ENCODE measurements around the gene KEAP1. TPM values are rescaled to one million over a fixed set of nuclear protein-coding genes. Genes with fewer than 3 reads are reported as not detected.
"Not testable (repeated sequence)": the region's sequence is repeated elsewhere in the genome, so short reads cannot be mapped to it uniquely, and the experiment has no call there.

KEAP1 gene
- total RNA-seq, 1 donor from 2014 or later: 71.2 TPM

GRCh38 chr19:10467104-10467706, 36.0 kb downstream of the KEAP1 start:
- no peak overlapping the region for H3K4me3 Mint-ChIP-seq
- no peaks in the 10 kb centered on the region for H3K36me3 Mint-ChIP-seq
- no peak for DNase-seq (ENCODE audit: extremely low spot score, unreplicated experiment)
- TF ChIP-seq CTCF (conservative IDR thresholded peaks at IDR 0.05): no peak
- no peaks in the 10 kb centered on the region for H3K9me3 Mint-ChIP-seq
- no peak overlapping the region for H3K27ac Mint-ChIP-seq
- H3K4me1 Mint-ChIP-seq (ENCODE audit: unreplicated experiment): no peaks in the 10 kb centered on the region
- peaks cover 3% of the 10 kb centered on the region for H3K27me3 Mint-ChIP-seq

GRCh38 chr19:10464456-10464855, 38.7 kb downstream of the KEAP1 start:
- no peak for TF ChIP-seq CTCF (conservative IDR thresholded peaks at IDR 0.05)
- H3K4me3 Mint-ChIP-seq: no peak overlapping the region
- H3K36me3 Mint-ChIP-seq: no peaks in the 10 kb centered on the region
- H3K27me3 Mint-ChIP-seq: peaks cover 3% of the 10 kb centered on the region
- no peak overlapping the region for H3K27ac Mint-ChIP-seq
- no peaks in the 10 kb centered on the region for H3K4me1 Mint-ChIP-seq (ENCODE audit: unreplicated experiment)
- H3K9me3 Mint-ChIP-seq: no peaks in the 10 kb centered on the region
- no peak for DNase-seq (ENCODE audit: extremely low spot score, unreplicated experiment)

- Mint-ChIP-seq H3K36me3 (no peaks in the 10 kb centered on the region), H3K4me3 (no peak overlapping the region), H3K4me1 (ENCODE audit: unreplicated experiment) (no peaks in the 10 kb centered on the region), H3K27me3 (no peaks in the 10 kb centered on the region), H3K27ac (no peak overlapping the region), H3K9me3 (no peaks in the 10 kb centered on the region)
- no peak for TF ChIP-seq CTCF (conservative IDR thresholded peaks at IDR 0.05)
- no peak for DNase-seq (ENCODE audit: extremely low spot score, unreplicated experiment)
Measured at GRCh38 chr19:10462557-10462956, 40.6 kb downstream of the KEAP1 start.

GRCh38 chr19:10462042-10462441, 41.1 kb downstream of the KEAP1 start:
- H3K27ac Mint-ChIP-seq; H3K4me1 Mint-ChIP-seq (ENCODE audit: unreplicated experiment): not testable (repeated sequence)
- peak overlapping the region; percentile 70 for H3K4me3 Mint-ChIP-seq

GRCh38 chr19:10461047-10461949, 41.9 kb downstream of the KEAP1 start:
- H3K4me1 Mint-ChIP-seq (ENCODE audit: unreplicated experiment): no peaks in the 10 kb centered on the region
- TF ChIP-seq CTCF (conservative IDR thresholded peaks at IDR 0.05): no peak
- no peaks in the 10 kb centered on the region for H3K9me3 Mint-ChIP-seq
- H3K27me3 Mint-ChIP-seq: no peaks in the 10 kb centered on the region
- H3K27ac Mint-ChIP-seq: no peak overlapping the region
- DNase-seq (ENCODE audit: extremely low spot score, unreplicated experiment): peak; percentile 95
- no peaks in the 10 kb centered on the region for H3K36me3 Mint-ChIP-seq
- peak overlapping the region; percentile 82 for H3K4me3 Mint-ChIP-seq

More at GRCh38 chr19:10462042-10462441, 41.1 kb downstream of the KEAP1 start:
- H3K27me3 Mint-ChIP-seq; H3K9me3 Mint-ChIP-seq; H3K36me3 Mint-ChIP-seq; DNase-seq (ENCODE audit: extremely low spot score, unreplicated experiment): not testable (repeated sequence)

GRCh38 chr19:10460714-10461046, 42.5 kb downstream of the KEAP1 start:
- H3K36me3 Mint-ChIP-seq: no peaks in the 10 kb centered on the region
- H3K27ac Mint-ChIP-seq: no peak overlapping the region
- no peaks in the 10 kb centered on the region for H3K27me3 Mint-ChIP-seq
- no peaks in the 10 kb centered on the region for H3K4me1 Mint-ChIP-seq (ENCODE audit: unreplicated experiment)
- H3K4me3 Mint-ChIP-seq: peak overlapping the region; percentile 70
- no peak for TF ChIP-seq CTCF (conservative IDR thresholded peaks at IDR 0.05)
- DNase-seq (ENCODE audit: extremely low spot score, unreplicated experiment): no peak
- H3K9me3 Mint-ChIP-seq: no peaks in the 10 kb centered on the region

- not testable (repeated sequence) for H3K9me3 Mint-ChIP-seq; H3K36me3 Mint-ChIP-seq; DNase-seq (ENCODE audit: extremely low spot score, unreplicated experiment); H3K27me3 Mint-ChIP-seq; H3K27ac Mint-ChIP-seq; H3K4me3 Mint-ChIP-seq; H3K4me1 Mint-ChIP-seq (ENCODE audit: unreplicated experiment)
Measured at GRCh38 chr19:10458733-10459132, 44.4 kb downstream of the KEAP1 start.
